GM19240 (cell line): ENCODE results near the gene ATP7A.
A peak's percentile ranks its signal among the peaks of the same experiment; 100 is the strongest.
"Not testable (repeated sequence)": the region's sequence is repeated elsewhere in the genome, so short reads cannot be mapped to it uniquely, and the experiment has no call there.

ENCODE experiments used
- DNase-seq: peaks from one replicate; pipeline ENCODE4 v3.0.0; 2011; ENCODE audit warnings: low spot score; ENCODE audit not compliant: insufficient read length

Gene ATP7A

GRCh38 chrX:77945031-77945430 is 34.5 kb downstream of the ATP7A start:
- DNase-seq, result not testable (repeated sequence)

DNA sequence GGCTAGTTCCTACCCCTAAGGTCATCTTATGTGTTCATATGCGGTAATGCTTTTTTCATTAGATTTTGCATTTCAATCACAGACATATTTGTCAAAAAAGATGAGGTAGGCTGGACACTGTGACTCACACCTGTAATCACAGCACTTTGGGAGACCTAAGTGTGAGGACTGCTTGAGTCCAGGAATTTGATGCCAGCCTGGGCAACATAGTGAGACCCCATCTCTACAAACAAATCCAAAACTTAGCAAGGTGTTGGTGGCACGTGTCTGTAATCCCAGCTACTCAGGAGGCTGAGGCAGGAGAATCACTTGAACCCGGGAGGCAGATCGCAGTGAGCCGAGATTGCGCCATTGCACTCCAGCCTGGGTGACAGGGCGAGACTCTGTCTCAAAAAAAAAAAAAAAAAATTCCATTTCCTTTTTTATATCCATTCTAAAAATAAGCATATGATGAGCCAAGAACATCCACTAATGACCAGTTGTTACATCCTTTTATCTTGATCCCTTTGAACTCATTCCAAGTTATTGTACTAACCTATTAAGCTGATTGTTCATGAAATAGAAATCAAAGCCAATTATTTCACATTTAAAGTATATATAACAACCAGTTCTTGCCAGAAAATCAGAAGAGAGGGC is 35.5 kb downstream of the ATP7A start:
- no peak for DNase-seq

GRCh38 chrX:77946571-77946970 is 36.1 kb downstream of the ATP7A start:
- DNase-seq, result no peak

DNA sequence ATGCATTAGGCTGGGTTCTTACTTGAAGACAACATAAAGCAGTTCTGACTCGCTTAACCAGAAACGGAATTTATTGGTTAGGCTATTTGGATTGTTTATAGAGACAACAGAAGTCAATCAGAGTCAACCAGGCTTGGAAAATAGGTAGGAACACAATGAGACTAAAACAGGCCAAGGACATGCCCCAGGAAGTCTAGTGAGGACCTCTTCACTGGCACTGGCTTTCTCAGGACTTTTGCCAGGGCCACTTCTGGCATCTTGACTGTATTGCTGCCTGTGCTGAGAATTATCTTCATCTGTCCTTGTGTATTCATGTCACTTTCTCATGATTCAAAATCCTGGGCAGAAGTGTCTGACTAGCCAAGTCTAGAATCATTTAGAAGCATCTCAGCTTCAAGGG is 39.3 kb downstream of the ATP7A start:
- no peak for DNase-seq

DNA sequence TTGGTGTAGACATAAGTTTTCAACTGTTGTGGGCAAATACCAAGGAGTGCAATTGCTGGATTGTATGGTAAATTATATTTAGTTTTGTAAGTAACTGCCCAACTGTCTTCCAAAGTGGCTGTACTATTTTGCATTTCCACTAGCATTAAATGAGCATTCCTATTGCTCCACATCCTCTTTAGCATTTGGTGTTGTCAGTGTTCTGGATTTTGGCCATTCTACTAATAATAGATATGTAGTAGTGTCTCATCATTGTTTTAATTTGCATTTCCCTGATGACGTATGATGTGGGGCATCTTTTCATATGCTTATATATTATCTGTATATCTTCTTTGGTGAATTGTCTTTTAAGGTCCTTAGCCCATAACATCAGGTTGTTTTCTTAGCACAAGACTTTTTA is 41.7 kb downstream of the ATP7A start:
- no peak for DNase-seq

GRCh38 chrX:77953302-77953701 is 42.8 kb downstream of the ATP7A start:
- no peak for DNase-seq

DNA sequence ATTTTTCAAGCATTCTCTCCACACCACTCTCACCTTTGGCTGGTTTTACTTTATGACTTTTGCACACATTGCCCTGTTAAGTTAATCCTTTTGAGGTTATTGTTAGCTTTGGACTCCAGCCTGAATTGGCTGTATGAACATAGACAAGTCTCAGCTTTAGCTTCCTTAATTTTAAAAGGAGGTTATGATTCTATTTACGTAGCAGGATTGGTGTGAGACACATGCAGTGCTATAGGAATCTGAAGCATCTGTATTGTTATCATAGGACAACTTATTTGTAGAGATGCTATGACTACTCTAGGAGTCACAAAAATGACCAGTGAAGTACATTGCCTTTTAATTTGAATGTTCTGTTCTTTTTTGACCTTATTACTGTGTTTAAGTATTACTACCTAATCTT is 43.2 kb downstream of the ATP7A start:
- DNase-seq, result no peak

DNA sequence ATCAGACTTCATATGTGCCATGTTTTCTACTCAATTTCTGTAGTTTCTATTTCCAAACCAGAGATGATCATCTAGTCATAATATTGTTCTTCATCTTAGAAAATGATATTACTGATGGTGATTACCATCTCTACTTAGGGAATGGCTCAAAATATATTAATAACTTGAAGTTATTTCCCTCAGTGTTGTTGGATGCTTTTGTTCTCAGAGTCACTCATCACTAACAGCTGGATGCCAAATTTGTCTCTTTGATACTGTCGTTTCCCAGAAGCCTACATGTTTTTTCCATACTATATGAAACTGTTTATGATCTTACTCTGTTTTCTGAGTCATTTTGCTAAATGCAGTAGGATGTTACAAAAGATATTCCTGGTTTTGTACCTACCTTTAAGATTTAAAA is 50.1 kb downstream of the ATP7A start:
- no peak for DNase-seq

DNA sequence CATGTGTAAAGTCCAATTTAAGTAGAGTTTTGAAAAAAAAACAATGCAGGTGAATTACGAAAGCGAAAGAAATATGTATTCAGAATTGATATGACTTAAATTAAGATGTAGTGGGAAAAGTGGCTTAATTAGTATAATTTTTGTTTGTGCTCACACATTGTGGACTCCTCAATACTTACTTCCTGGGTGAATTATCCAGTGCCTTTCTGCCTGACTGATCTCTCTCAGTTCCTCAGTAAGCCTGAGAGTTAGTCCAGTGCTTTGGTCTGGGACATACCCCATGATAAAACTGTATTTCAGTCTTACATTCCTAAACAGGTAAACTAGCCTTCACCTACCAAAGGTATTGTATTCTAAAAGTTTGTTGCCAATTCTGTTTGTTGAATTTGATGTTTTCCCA is 50.6 kb downstream of the ATP7A start:
- DNase-seq, result no peak

DNA sequence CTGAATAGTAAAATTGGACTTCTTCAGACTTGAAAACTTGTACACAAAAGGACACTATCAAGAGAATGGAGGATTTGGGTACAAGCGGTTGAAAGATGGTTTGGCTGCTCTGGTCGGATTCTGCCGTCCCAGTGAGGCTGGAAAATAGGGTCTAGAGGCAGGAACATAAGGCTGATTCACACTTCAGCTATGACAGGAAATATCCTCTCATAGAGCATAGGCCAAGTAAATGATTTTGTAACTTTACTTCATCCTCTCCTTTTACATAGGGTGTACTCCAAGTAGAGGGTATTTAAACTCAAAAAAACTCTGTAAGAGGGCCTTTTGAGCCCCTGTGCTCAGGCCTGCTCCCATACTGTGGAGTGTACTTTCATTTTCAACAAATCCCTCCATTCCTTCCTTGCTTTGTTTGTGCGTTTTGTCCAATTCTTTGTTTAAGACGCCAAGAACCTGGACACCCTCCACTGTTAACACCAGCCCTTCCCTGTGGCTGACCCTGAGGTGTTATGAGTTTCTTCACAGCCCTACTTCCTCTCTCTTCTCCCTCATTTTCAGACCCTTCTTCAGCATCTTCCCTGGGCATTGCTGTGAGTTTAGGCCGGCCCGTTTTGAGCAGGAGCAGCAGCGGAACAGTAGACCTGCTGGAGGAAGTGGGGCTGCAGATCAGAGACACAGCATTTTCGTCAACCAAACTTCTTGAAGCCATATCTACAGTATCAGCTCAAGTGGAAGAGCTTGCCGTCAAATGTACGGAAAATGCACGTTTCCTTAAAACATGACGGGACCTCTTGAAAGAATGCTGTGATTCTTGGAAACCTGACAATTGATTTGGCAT is 51.8 kb downstream of the ATP7A start:
- DNase-seq, result no peak

GRCh38 chrX:77966361-77966760 is 55.9 kb downstream of the ATP7A start:
- no peak for DNase-seq

- DNase-seq, result no peak
Observed at GRCh38 chrX:77967631-77968030, 57.1 kb downstream of the ATP7A start.

DNA sequence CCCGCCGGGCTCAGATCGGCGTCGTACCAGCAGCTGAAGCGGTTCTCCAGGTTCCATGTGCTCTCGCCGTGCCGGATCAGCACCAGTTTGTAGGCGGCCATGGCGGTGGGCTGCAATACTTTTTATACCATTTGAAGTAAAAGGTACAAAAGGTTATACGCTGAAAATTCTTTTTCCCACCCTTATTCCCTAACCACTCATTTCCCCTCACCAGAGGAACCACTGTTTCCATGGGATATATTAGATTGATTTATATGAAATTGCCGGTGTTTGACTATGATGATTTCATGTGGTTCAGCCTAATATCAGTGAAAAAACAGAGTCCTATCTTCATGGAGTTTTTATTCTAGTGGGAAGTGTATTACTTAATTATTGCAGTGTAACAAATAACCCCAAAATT is 59.0 kb downstream of the ATP7A start, which contains the start of gene PGAM4:
Gene PGAM4, minus strand, starts transcription at position 101 of the 400 bp plus-strand sequence. Its CDS starts 0 bp downstream, at position 101.
- no peak for DNase-seq

DNA sequence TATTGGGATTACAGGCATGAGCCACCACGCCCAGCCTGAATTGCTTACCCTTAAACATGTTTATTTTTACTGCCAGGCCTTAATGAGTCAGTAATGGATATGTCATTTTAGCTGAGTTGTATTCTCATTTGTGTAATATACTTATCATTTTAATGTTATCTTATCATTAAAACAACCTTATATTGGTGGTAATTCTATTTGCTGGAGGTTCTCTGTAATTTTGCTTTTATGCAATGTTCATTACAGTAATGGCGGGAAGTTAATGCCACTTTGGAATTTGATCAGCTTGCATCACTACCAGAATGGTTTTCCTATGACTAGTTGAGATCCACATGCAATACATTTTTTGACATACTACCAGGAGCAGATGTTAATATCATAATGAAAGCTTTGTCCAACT is 65.3 kb downstream of the ATP7A start:
- DNase-seq, result no peak

DNA sequence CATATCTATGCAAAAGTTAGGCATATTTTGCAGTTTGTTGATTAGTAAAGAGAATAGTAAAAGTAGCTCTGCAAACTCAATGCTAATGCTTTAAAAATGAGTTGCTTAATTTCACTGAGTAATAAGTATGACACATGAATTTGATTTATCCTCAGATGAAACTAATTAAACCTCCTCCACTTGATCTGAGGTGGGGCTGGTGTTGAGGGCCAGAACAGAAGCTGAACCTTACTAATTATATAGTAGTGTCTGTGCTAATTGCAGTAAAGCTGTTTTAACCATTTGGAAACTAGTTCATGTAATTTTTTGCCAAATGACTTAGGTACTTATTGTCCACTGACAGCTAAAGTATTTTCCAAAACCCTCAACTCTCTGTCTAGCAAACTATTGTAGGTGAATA is 66.6 kb downstream of the ATP7A start:
- no peak for DNase-seq

DNA sequence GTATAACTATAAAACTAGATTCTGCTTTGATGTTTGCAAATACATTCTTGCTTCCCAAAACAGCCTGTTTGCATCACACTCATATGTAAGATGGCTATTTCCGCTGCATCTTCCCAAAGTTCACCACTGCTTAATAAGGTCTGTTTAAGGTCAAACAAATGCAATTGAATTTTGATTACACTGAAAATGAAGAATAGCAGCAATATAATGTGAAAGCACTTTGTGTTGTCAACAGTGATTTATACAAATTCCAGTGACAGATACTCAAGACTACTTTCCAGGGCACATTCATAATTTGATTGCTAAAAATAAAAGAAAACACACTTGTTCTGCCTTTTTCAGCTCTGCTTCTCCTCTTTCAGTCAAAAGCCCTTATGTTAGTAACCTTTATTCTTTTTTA is 67.0 kb downstream of the ATP7A start:
- DNase-seq, result no peak

GRCh38 chrX:77979870-77980269 is 69.4 kb downstream of the ATP7A start:
- DNase-seq, result no peak

DNA sequence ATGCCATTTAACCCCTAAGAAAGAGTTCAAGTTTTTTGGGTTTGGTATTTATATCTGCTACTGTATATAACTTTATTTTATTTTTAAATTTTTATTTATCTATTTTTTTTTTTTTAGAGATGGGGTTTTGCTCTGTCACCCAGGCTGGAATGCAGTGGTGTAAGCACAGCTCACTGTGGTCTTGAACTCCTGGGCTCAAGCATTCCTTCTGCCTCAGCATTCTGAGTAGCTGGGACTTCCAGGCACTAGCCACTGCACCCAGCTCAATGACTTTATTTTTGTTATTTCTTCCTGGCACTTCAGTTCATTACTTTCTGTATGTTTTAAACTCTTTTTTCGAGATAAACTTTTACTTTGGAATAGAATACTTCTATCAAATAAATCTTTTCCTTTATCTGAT is 101.4 kb downstream of the ATP7A start:
- no peak for DNase-seq

DNA sequence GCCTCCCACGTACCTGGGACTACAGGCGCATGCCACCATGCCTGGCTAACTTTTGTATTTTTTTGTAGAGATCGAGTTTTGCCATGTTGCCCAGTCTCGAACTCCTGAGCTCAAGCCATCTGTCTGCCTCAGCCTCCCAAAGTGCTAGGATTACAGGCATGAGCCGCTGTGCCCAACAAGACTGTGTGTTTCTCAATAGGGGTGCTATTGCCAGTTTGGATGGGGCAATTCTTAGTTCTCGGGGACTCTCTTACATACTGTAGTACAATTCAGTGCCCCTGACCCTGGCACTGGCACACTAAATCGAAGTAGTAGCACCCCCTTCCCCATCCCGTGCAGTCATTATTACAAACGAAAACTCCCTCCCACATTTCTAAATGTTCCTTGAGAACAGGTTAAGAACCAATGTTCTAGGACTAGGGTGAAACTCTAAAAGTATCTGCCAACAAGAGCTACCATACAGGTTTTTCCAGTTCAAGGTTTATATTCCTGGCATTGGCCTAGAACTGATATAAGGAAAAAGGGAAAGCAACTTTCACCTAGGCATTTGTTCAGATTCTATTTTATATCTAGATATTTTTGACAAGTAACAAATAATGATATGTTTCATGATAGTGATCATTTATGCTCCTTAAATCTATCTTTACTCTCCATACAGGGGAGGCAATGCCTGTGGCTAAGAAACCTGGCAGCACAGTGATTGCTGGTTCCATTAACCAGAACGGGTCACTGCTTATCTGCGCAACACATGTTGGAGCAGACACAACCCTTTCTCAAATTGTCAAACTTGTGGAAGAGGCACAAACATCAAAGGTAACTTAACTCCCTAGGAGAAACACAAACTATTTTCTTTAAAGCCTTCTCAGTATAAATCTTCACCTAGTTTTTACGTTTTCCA is 109.3 kb downstream of the ATP7A start:
- DNase-seq, result no peak

GRCh38 chrX:78024349-78025059 is 114.0 kb downstream of the ATP7A start:
- DNase-seq, result peak; percentile 23

DNA sequence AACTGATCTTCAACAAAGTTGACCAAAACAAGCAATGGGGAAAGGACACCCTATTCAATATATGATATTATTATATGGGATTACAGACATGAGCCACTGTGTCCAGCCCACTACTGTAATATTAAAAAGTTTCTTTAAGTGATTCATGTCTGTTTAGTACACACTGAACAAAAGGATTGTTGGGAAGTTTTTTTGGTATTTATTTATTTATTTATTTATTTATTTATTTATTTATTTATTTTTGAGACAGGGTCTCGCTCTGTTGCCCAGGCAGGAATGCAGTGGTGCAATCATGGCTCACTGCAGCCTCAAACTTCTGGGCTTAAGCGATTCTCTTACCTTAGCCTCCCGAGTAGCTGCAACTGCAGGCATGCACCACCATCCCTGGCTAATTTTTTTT is 117.3 kb downstream of the ATP7A start:
- no peak for DNase-seq
